ENCODE data around the gene IL22RA2. TPM values are rescaled to one million over a fixed set of nuclear protein-coding genes. Genes with fewer than 3 reads are reported as not detected.

IL22RA2 gene
- total and polyA plus RNA-seq, 3 donors from 2014 or later: not detected

DNA sequence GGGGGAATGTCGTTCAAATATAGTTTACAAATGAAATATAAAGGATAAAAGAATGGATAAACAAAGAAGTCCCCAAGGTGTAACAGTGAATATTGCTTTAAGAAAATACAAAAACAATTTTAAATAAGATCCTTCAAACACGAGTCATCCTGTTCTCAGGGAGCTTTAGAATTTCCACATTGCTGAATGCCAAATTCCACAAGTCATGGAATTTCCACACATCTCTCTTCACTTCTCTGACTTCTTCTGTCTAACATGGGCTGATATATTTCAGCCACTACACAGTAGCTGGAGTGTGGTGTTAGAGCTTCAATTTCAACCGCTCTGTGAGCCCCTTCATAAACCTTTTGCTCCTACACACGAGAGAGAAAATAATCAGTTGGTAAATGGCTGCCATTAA, 28.0 kb downstream of the IL22RA2 start:
- intact Hi-C loops (cut with DNase I; ENCODE audit: low total_unique reads): no loop called here
- Histone ChIP-seq H3K27ac (no peak overlapping the region), H3K36me3 (ENCODE audit: low read depth, missing control alignments) (no peaks in the 10 kb centered on the region), H3K4me3 (no peak overlapping the region), H3K27me3 (no peaks in the 10 kb centered on the region), H3K9me3 (no peaks in the 10 kb centered on the region), H3K4me1 (no peaks in the 10 kb centered on the region)
- DNase-seq: no peak
- WGBS, 2 donors: 74 to 78% methylated on average over 4 of the region's 4 CpGs
- TF ChIP-seq, protein P1, sequence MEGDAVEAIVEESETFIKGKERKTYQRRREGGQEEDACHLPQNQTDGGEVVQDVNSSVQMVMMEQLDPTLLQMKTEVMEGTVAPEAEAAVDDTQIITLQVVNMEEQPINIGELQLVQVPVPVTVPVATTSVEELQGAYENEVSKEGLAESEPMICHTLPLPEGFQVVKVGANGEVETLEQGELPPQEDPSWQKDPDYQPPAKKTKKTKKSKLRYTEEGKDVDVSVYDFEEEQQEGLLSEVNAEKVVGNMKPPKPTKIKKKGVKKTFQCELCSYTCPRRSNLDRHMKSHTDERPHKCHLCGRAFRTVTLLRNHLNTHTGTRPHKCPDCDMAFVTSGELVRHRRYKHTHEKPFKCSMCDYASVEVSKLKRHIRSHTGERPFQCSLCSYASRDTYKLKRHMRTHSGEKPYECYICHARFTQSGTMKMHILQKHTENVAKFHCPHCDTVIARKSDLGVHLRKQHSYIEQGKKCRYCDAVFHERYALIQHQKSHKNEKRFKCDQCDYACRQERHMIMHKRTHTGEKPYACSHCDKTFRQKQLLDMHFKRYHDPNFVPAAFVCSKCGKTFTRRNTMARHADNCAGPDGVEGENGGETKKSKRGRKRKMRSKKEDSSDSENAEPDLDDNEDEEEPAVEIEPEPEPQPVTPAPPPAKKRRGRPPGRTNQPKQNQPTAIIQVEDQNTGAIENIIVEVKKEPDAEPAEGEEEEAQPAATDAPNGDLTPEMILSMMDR (IDR thresholded peaks at IDR 0.05): no peak
- no peak for TF ChIP-seq POLR2A (IDR thresholded peaks at IDR 0.05)

DNA sequence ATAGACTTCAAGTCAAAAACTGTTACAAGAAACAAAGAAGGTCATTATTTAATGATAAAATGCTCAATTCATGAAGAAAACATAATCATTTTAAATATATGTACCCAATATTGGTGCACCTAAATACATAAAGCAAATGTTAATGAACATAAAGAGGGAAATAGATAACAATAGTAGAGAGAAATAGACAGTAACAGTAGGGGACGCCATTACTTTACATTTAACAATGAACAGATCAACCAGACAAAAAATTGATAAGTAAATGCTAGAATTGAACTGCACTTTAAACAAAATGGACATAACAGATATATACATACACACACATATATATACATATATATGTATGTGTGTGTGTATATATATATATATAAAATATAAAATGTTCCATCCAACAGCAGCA, 37.4 kb downstream of the IL22RA2 start:
- Histone ChIP-seq H3K9me3 (no peaks in the 10 kb centered on the region), H3K27me3 (no peaks in the 10 kb centered on the region), H3K4me1 (no peaks in the 10 kb centered on the region), H3K36me3 (ENCODE audit: low read depth, missing control alignments) (no peaks in the 10 kb centered on the region), H3K4me3 (no peak overlapping the region), H3K27ac (no peak overlapping the region)
- DNase-seq: no peak
- intact Hi-C loops (cut with DNase I; ENCODE audit: low total_unique reads): no loop called here
- WGBS, 2 donors: 74 to 76% methylated on average over 1 of the region's 1 CpG
- TF ChIP-seq, protein P1 (IDR thresholded peaks at IDR 0.05): no peak
- no peak for TF ChIP-seq POLR2A (IDR thresholded peaks at IDR 0.05)

DNA sequence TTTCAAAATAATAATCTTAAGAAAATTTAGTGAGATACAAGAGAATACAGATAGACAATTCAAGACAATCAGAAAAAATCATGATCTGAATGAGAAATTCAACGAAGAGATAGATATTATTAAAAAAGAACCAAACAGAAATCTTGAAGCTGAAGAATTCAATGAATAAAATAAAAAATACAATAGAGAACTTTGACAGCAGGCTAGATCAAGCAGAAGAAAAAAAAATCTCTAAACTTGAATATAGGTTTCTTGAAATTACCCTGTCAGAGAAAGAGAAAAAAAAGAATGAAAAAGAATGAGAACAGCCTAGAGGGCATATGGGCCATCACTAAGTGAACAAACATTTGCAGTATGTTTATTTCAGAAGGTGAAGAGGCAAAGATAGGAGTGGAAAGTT, 39.0 kb downstream of the IL22RA2 start:
- 95 to 96% methylated on average over 1 of the region's 1 CpG for WGBS, 2 donors
- no peaks in the 10 kb centered on the region for H3K4me1 ChIP-seq
- H3K36me3 ChIP-seq (ENCODE audit: low read depth, missing control alignments): no peaks in the 10 kb centered on the region
- DNase-seq: no peak
- intact Hi-C loops (cut with DNase I; ENCODE audit: low total_unique reads): no loop called here
- no peak overlapping the region for H3K4me3 ChIP-seq
- H3K27me3 ChIP-seq: no peaks in the 10 kb centered on the region
- no peaks in the 10 kb centered on the region for H3K9me3 ChIP-seq
- no peak for TF ChIP-seq POLR2A (IDR thresholded peaks at IDR 0.05)
- TF ChIP-seq, protein P1 (IDR thresholded peaks at IDR 0.05): no peak
- H3K27ac ChIP-seq: no peak overlapping the region

DNA sequence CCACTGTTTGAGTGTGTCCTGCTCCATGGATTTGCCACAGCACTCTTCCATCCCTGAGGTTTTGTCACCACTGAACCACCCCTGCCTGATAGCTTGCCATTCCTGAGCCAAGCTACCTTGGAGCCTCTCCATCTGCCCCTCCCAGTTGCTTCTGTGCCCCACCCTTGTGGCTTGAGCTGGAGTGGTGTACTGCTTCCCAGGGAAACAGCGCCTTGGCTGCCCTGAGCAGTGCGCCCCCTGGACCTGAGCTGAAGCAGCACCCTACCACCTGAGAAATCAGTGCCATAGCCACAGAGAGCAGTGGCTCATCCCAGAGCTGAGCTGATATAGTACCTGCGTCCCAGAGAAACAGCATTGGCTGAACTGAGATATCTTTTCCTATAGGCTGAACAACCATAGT, 40.3 kb downstream of the IL22RA2 start:
- Histone ChIP-seq H3K27me3 (no peaks in the 10 kb centered on the region), H3K4me1 (no peaks in the 10 kb centered on the region), H3K4me3 (no peak overlapping the region), H3K9me3 (no peaks in the 10 kb centered on the region), H3K36me3 (ENCODE audit: low read depth, missing control alignments) (no peaks in the 10 kb centered on the region), H3K27ac (no peak overlapping the region)
- DNase-seq: no peak
- intact Hi-C loops (cut with DNase I; ENCODE audit: low total_unique reads): no loop called here
- 97 to 100% methylated on average over 3 of the region's 3 CpGs for WGBS, 2 donors
- TF ChIP-seq, protein P1 (IDR thresholded peaks at IDR 0.05): no peak
- TF ChIP-seq POLR2A (IDR thresholded peaks at IDR 0.05): no peak

DNA sequence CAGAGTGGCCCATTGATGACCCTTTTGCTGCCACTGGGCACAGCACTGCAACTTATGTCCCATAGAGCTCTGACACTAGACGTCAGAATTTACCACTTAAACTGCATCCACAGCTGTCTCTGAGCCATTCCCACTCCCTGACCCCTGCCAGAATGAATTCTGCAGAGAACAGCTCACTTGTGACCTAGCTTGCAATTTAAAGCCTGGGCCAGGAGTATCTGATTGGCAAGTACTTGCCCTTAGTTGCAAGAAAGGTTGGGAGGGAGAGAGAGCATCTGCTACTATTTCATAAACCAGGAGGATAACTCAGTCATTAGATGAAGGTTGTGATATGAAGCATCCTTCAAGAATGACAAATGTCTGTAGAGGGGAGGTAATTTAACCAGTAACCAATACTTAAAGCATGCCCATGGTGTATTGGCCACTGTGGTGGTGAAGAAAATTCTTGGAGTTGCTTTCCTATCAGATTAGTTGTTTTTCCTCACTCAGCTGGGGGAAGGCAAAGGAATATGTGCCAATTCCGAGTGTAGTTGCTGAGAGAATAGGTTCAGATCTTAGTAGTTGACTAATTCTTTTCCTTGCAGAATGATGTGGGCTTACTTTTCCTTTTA, 46.5 kb downstream of the IL22RA2 start:
- intact Hi-C loops (cut with DNase I; ENCODE audit: low total_unique reads): no loop called here

More for the DNA sequence above, 46.5 kb downstream of the IL22RA2 start:
- H3K4me3 ChIP-seq: no peak overlapping the region
- WGBS, 2 donors: 67 to 84% methylated on average over 2 of the region's 2 CpGs
- TF ChIP-seq, protein P1 (IDR thresholded peaks at IDR 0.05): no peak
- no peak for TF ChIP-seq POLR2A (IDR thresholded peaks at IDR 0.05)
- H3K27ac ChIP-seq: no peak overlapping the region
- no peaks in the 10 kb centered on the region for H3K4me1 ChIP-seq
- no peaks in the 10 kb centered on the region for H3K9me3 ChIP-seq
- DNase-seq: no peak
- no peaks in the 10 kb centered on the region for H3K27me3 ChIP-seq
- no peaks in the 10 kb centered on the region for H3K36me3 ChIP-seq (ENCODE audit: low read depth, missing control alignments)

All from testis (tissue), 3 donors.